ENCODE data around the gene LRMDA.

Gene LRMDA

DNA sequence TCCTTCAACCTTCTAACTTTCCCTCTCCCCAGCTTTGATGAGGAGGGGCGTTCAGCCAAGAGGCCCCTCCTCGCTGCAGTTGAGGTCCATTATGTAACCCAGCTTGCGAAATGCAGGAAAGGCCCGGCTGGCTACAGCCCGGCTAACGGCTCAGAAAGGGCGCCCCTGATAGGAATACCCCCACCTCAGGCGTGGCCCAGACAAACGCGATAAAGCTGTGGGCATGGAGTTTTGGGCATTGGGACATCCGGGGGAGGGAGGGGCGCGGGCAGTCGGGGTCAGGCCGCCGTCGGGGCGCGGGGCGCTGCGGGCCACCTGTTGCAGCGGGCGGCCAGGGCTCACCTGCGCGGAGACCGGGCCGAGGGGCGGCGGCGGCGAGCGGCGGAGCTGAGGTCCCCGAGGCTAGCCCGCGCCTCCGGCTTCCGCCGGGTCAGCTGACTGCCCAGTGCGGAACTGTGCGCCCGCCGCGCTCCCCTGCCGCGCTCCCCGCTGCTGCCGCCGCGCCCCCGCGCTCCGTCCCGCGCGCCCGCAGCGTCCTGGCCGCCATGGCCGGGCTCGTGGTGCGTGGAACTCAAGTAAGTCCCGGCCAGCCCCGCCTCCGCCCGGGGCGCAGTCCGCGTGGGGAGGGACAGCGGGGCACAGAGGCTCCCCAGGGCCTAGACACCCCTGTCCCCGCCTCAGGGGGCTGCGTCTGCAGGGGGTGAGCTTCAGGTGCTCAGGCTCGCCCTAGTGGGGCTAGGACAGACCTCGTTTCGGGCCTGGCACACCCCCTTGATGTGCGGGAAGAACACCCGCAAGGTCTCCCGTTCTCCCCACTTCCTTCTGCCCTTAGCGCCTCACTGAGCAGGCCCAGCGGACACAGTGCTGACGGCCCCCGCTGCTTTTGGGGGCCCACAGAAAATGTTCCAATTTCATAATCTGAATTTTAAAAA is at the start of gene LRMDA:
TSS of gene LRMDA (plus strand) at position 445 of the 932 bp plus-strand sequence.
- peak within 1 kb of the TSS; percentile 28 for H3K4me3 ChIP-seq (ENCODE audit: low read depth, low read length)
- in situ Hi-C loops (cut with HindIII; ENCODE audit: low sequenced_read_pairs): no loop called here
- no peak for DNase-seq (ENCODE audit: low read depth, low spot score)
- TF ChIP-seq, protein P1, sequence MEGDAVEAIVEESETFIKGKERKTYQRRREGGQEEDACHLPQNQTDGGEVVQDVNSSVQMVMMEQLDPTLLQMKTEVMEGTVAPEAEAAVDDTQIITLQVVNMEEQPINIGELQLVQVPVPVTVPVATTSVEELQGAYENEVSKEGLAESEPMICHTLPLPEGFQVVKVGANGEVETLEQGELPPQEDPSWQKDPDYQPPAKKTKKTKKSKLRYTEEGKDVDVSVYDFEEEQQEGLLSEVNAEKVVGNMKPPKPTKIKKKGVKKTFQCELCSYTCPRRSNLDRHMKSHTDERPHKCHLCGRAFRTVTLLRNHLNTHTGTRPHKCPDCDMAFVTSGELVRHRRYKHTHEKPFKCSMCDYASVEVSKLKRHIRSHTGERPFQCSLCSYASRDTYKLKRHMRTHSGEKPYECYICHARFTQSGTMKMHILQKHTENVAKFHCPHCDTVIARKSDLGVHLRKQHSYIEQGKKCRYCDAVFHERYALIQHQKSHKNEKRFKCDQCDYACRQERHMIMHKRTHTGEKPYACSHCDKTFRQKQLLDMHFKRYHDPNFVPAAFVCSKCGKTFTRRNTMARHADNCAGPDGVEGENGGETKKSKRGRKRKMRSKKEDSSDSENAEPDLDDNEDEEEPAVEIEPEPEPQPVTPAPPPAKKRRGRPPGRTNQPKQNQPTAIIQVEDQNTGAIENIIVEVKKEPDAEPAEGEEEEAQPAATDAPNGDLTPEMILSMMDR (IDR thresholded peaks at IDR 0.05; ENCODE audit: low read depth, low read length): no peak

DNA sequence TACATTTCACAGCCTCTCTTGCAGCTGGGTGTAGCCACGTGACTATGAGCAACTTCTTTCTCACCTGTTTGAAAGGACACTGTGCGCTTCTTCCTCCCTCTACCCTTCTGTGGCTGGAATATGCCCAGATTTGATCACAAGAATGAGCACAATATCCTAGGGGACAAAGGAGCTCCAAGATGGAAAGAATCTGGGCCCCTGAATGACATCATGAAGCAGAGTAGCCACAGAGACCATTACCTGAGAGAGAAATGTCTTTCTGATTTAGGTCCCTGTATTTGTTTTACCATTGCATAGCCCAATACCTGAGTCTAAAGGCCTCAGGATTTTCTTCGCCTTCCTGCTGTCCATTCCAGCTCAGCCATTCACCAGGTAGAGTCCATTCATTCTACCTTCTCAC is 45.3 kb upstream of the LRMDA start:
- in situ Hi-C loops (cut with HindIII; ENCODE audit: low sequenced_read_pairs): no loop called here
- H3K4me3 ChIP-seq (ENCODE audit: low read depth, low read length): no peak overlapping the region
- DNase-seq (ENCODE audit: low read depth, low spot score): no peak
- TF ChIP-seq, protein P1 (IDR thresholded peaks at IDR 0.05; ENCODE audit: low read depth, low read length): no peak

DNA sequence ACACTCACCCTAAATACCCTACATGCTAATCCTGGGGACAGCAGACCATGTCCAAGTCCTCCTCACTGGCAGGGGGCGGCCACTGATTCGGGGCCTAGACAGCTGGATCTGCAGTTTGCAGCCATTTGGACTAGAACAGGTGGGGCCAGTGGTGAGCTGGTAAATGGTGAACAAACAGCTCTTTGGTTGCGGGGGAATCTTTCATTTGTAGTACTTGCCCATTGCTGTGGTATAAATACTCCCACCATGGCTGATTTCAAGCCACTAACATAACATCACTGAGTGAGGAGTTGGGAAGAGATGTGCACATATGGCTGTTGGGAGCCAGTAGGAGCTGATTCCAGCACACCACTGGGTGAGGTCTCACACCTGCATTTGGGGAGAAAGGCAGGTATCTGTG is 43.3 kb upstream of the LRMDA start:
- no peak for DNase-seq (ENCODE audit: low read depth, low spot score)
- TF ChIP-seq, protein P1 (IDR thresholded peaks at IDR 0.05; ENCODE audit: low read depth, low read length): no peak
- in situ Hi-C loops (cut with HindIII; ENCODE audit: low sequenced_read_pairs): no loop called here
- no peak overlapping the region for H3K4me3 ChIP-seq (ENCODE audit: low read depth, low read length)

DNA sequence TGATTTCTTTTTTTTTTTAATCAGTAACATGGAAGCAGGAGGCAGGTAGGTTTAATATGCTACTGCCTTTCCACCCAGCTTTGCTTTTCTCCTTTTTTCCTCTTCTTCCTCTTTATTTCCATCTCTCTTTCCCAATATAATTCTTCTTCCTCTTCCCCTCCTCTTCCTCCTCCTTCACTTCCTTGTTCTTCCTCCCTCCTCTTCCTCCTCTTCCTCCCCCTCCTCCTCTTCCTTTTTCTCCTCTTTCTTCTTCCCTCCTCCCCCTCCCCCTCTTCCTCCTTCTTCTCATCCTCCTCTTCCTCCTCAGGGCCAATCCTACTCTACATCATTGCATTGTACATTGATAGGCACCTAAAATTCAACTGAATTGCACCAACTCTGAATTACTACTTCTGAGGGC is 41.2 kb upstream of the LRMDA start:
- no peak overlapping the region for H3K4me3 ChIP-seq (ENCODE audit: low read depth, low read length)
- in situ Hi-C loops (cut with HindIII; ENCODE audit: low sequenced_read_pairs): no loop called here
- no peak for DNase-seq (ENCODE audit: low read depth, low spot score)
- TF ChIP-seq, protein P1 (IDR thresholded peaks at IDR 0.05; ENCODE audit: low read depth, low read length): no peak

DNA sequence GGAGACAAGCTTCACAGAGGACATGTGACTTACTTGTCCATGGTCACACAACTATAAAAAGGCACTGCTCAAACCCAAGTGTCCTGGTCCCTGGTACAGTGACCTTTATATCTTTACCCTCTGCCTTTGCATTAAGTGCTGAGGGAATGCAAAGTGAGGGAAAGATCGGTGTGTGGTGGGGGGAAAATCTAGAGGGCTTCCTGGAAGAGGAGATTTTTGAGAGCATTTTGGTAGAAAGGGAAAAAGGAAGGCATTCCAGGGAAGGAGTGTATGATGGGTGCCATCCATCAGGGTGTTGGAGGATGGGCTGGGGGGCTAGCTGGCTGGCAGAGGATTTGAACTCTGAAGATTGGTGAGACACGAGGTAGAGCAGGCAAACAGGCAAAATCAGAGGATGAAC is 39.2 kb upstream of the LRMDA start:
- TF ChIP-seq, protein P1 (IDR thresholded peaks at IDR 0.05; ENCODE audit: low read depth, low read length): no peak
- in situ Hi-C loops (cut with HindIII; ENCODE audit: low sequenced_read_pairs): no loop called here
- no peak for DNase-seq (ENCODE audit: low read depth, low spot score)
- H3K4me3 ChIP-seq (ENCODE audit: low read depth, low read length): no peak overlapping the region

DNA sequence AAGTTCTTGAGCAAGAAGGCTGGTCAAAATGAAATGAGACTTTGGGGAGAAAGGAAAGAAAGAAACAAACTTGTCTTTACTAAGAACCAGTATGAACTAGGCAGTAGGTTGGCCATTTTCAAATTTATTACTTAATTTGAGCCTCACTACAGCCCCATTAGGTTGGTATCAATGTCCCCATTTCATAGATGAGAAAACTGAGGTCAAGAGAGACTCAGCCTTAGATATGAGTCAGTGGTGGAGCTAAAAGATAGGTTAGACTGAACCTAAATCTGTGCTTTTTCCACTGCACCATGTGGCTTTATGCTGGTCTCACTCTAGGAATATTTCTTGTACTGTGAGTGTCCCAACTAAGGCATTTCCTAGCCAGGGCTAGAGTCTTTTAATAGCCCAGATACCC is 38.7 kb upstream of the LRMDA start:
- in situ Hi-C loops (cut with HindIII; ENCODE audit: low sequenced_read_pairs): no loop called here
- H3K4me3 ChIP-seq (ENCODE audit: low read depth, low read length): no peak overlapping the region
- TF ChIP-seq, protein P1 (IDR thresholded peaks at IDR 0.05; ENCODE audit: low read depth, low read length): no peak
- no peak for DNase-seq (ENCODE audit: low read depth, low spot score)

Data from astrocyte of the spinal cord (primary cell).